Liver (tissue), 9 donors: ENCODE data around the gene ALG1. TPM values are rescaled to one million over a fixed set of nuclear protein-coding genes. Genes with fewer than 3 reads are reported as not detected.

ENCODE experiments used
- DNase-seq: peaks from one replicate; pipeline ENCODE4 v3.0.0-alpha.2; 2017; ENCODE audit warnings: low spot score
- H3K27ac ChIP-seq, 2 donors: one replicate each; pipeline ENCODE4 v1.7.0; 2013; ENCODE audit warnings: inconsistent platforms in 2 of 2, low read length in 2 of 2, control low read depth in 1 of 2, low read depth in 1 of 2, mild to moderate bottlenecking in 1 of 2
- H3K27me3 ChIP-seq, 4 donors: one replicate each; pipeline versions ENCODE4 v1.6.1 to v1.7.0; 2013; ENCODE audit warnings: low read length in 3 of 4, inconsistent platforms in 1 of 4, mild to moderate bottlenecking in 1 of 4, moderate library complexity in 1 of 4; ENCODE audit not compliant: control insufficient read depth in 4 of 4, insufficient read depth in 4 of 4
- H3K36me3 ChIP-seq, 4 donors: one replicate each; pipeline versions ENCODE4 v1.6.1 to v1.7.0; 2013; ENCODE audit warnings: low read length in 3 of 4, mild to moderate bottlenecking in 3 of 4, low read depth in 1 of 4, moderate library complexity in 1 of 4; ENCODE audit not compliant: control insufficient read depth in 4 of 4, insufficient read depth in 3 of 4
- H3K4me1 ChIP-seq, 4 donors: one replicate each; pipeline versions ENCODE4 v1.6.1 to v1.7.0; 2013; ENCODE audit warnings: low read length in 3 of 4, mild to moderate bottlenecking in 3 of 4, moderate library complexity in 1 of 4; ENCODE audit not compliant: control insufficient read depth in 4 of 4, insufficient read depth in 4 of 4
- H3K4me3 ChIP-seq, 3 donors: one replicate each; pipeline versions ENCODE4 v1.6.1 to v1.7.0; 2013; ENCODE audit warnings: low read length in 3 of 3, control low read depth in 1 of 3, low read depth in 1 of 3, mild to moderate bottlenecking in 1 of 3
- H3K9ac ChIP-seq, 2 donors: one replicate each; pipeline ENCODE4 v1.7.0; 2013; ENCODE audit warnings: low read length in 2 of 2, mild to moderate bottlenecking in 2 of 2, moderate library complexity in 2 of 2, control low read depth in 1 of 2, low read depth in 1 of 2
- H3K9me3 ChIP-seq, 4 donors: one replicate each; pipeline versions ENCODE4 v1.6.1 to v1.7.0; 2013; ENCODE audit warnings: low read length in 3 of 4; ENCODE audit not compliant: control insufficient read depth in 4 of 4
- ATF3 ChIP-seq: IDR thresholded peaks from 2 replicates; pipeline ENCODE4 v1.6.1; 2016; ENCODE audit warnings: antibody characterized with exemption
- CTCF ChIP-seq: fragments of 150-350 bp; IDR thresholded peaks from 2 replicates; pipeline ENCODE4 v1.5.1; 2017; ENCODE audit warnings: improper control_type of control experiment, low read depth, low read length; ENCODE audit not compliant: missing input control
- EGR1 ChIP-seq, 2 donors: IDR thresholded peaks; 2 replicates each; pipeline ENCODE4 v1.6.1; 2016 to 2018; ENCODE audit warnings: antibody characterized with exemption in 2 of 2, low read depth in 2 of 2
- FOXA1 ChIP-seq: IDR thresholded peaks from 2 replicates; pipeline ENCODE4 v1.6.1; 2016; ENCODE audit warnings: antibody characterized with exemption
- GABPA ChIP-seq, 2 donors: IDR thresholded peaks in 1 of 2; conservative IDR thresholded peaks in 1 of 2; 2 replicates each; pipeline ENCODE4 v1.6.1; 2016; ENCODE audit warnings: antibody characterized with exemption in 2 of 2, mild to moderate bottlenecking in 1 of 2, moderate library complexity in 1 of 2
- HNF4A ChIP-seq, 2 donors: conservative IDR thresholded peaks; 2 replicates each; pipeline ENCODE4 v1.6.1; 2016; ENCODE audit warnings: antibody characterized with exemption in 2 of 2, mild to moderate bottlenecking in 2 of 2
- HNF4G ChIP-seq: IDR thresholded peaks from 2 replicates; pipeline ENCODE4 v1.6.1; 2016; ENCODE audit warnings: antibody characterized with exemption
- JUND ChIP-seq, 2 donors: IDR thresholded peaks; 2 replicates each; pipeline ENCODE4 v1.6.1; 2016; ENCODE audit warnings: antibody characterized with exemption in 2 of 2
- NR2F2 ChIP-seq: IDR thresholded peaks from 2 replicates; pipeline ENCODE4 v1.6.1; 2016; ENCODE audit warnings: antibody characterized with exemption
- RAD21 ChIP-seq, 2 donors: IDR thresholded peaks; 2 replicates each; pipeline ENCODE4 v1.6.1; 2016; ENCODE audit warnings: antibody characterized with exemption in 2 of 2, mild to moderate bottlenecking in 2 of 2
- REST ChIP-seq: IDR thresholded peaks from 2 replicates; pipeline ENCODE4 v1.6.1; 2016; ENCODE audit warnings: antibody characterized with exemption, mild to moderate bottlenecking
- RXRA ChIP-seq, 2 donors: IDR thresholded peaks; 2 replicates each; pipeline ENCODE4 v1.6.1; 2017 to 2018; ENCODE audit warnings: antibody characterized with exemption in 2 of 2, mild to moderate bottlenecking in 1 of 2
- SP1 ChIP-seq: IDR thresholded peaks from 2 replicates; pipeline ENCODE4 v1.6.1; 2018; ENCODE audit warnings: antibody characterized with exemption, mild to moderate bottlenecking
- TAF1 ChIP-seq: conservative IDR thresholded peaks from 2 replicates; pipeline ENCODE4 v1.6.1; 2016; ENCODE audit warnings: antibody characterized with exemption, mild to moderate bottlenecking
- YY1 ChIP-seq: IDR thresholded peaks from 2 replicates; pipeline ENCODE4 v1.6.1; 2016; ENCODE audit warnings: antibody characterized with exemption, mild to moderate bottlenecking
- ZBTB33 ChIP-seq: IDR thresholded peaks from 2 replicates; pipeline ENCODE4 v1.6.1; 2016; ENCODE audit warnings: antibody characterized with exemption
- WGBS: extraction: QIAGEN DNeasy Blood & Tissue Kit; methylation state at CpG from one replicate; pipeline ENCODE4 v1.1.7; 2013; 5-methylcytosine and 5-hydroxymethylcytosine counted together
- polyA plus RNA-seq, 2 donors: library from polyadenylated mRNA; stranded (reverse) in 1 of 2; unstranded in 1 of 2; fragments of 200-250 nt in 1 of 2; fragments of >200 nt in 1 of 2; fragmentation: Nextera tagmentation in 1 of 2; extraction: Ambion mirVana in 1 of 2; gene quantifications; one replicate each; pipeline versions ENCODE4 v1.2.1 to v1.2.3, GENCODE V29; 2013 to 2015
- total RNA-seq, 2 donors: library from RNA; depleted of rRNA; stranded (reverse); fragments of >200 nt; gene quantifications; one replicate each; pipeline ENCODE4 v1.2.3, GENCODE V29; 2014
- donor health status: healthy.
- donor health status: healthy.
- donor health status: healthy.
- donor health status: healthy.
- donor health status: healthy.

ALG1 gene
- total and polyA plus RNA-seq, 4 donors = 18.9 to 25.4 (median 20.6) TPM

GRCh38 chr16:5069854-5070253 lies 1.8 kb upstream of the ALG1 start:
- H3K27me3 ChIP-seq = no peaks in the 10 kb centered on the region
- H3K27ac ChIP-seq = no peak overlapping the region
- H3K9ac ChIP-seq = no peak overlapping the region
- DNase-seq = no peak
- H3K36me3 ChIP-seq = no peaks in the 10 kb centered on the region
- TF ChIP-seq SP1 (no peak), HNF4A (conservative IDR thresholded peaks at IDR 0.05) (no peak), JUND (IDR thresholded peaks at IDR 0.05) (no peak), GABPA (IDR thresholded peaks at IDR 0.05 in 1 of 2, conservative IDR thresholded peaks at IDR 0.05 in 1 of 2) (no peak), ATF3 (no peak), REST (no peak), RAD21 (IDR thresholded peaks at IDR 0.05) (no peak), FOXA1 (no peak), TAF1 (no peak)
- 95% methylated on average over 9 of the region's 9 CpGs for WGBS
- no peak overlapping the region for H3K4me3 ChIP-seq
- no peaks in the 10 kb centered on the region for H3K9me3 ChIP-seq
- peaks cover 1 to 19% (median 8%) of the 10 kb centered on the region in 4 donors for H3K4me1 ChIP-seq

- no peak overlapping the region for H3K4me3 ChIP-seq
- 93% methylated on average over 15 of the region's 15 CpGs for WGBS
- no peaks in the 10 kb centered on the region for H3K27me3 ChIP-seq
- peaks cover 1 to 19% (median 8%) of the 10 kb centered on the region in 4 donors for H3K4me1 ChIP-seq
- DNase-seq = no peak
- TF ChIP-seq REST = no peak
- no peak for TF ChIP-seq YY1
- TF ChIP-seq HNF4A (conservative IDR thresholded peaks at IDR 0.05) = no peak
- TF ChIP-seq CTCF = no peak
- no peak for TF ChIP-seq NR2F2
- no peak for TF ChIP-seq RAD21 (IDR thresholded peaks at IDR 0.05)
- TF ChIP-seq ATF3 = no peak
- no peak for TF ChIP-seq RXRA (IDR thresholded peaks at IDR 0.05)
- no peak for TF ChIP-seq EGR1 (IDR thresholded peaks at IDR 0.05; ENCODE audit: low read depth in 2 of 2)
- no peak for TF ChIP-seq JUND (IDR thresholded peaks at IDR 0.05)
- TF ChIP-seq SP1 = no peak
- TF ChIP-seq HNF4G = no peak
- TF ChIP-seq ZBTB33 = no peak
- no peak for TF ChIP-seq TAF1
- peaks cover 0 to 5% (median 4%) of the 10 kb centered on the region in 4 donors for H3K36me3 ChIP-seq
- no peaks in the 10 kb centered on the region for H3K9me3 ChIP-seq
- H3K27ac ChIP-seq = no peak overlapping the region
- H3K9ac ChIP-seq = no peak overlapping the region
These were observed 1.0 kb upstream of the ALG1 start for GRCh38 chr16:5070431-5071186.
